ENCODE measurements around the gene SAMD4A.

SAMD4A gene

DNA sequence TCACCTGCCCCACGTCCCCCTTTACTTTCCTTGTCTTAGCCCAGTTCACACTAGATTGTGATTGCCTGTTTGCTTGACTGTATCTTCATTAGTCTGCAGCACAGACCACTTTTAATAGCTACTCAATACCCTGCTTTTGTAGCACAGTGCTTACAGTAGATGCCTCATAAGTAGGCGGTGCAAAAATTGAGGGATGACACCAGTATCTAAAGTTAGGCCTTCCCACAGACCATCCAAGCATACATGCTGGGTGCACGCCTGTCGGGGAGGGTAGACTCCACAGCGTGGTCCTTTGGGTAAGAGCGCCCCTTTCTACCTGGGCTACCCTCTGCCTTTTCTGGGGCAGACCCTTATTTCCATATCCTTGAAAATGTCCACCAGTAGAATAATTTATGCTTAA is 194.9 kb downstream of the SAMD4A start:
- H3F3A ChIP-seq (ENCODE audit: insufficient read depth): no peaks in the 10 kb centered on the region
- TF ChIP-seq, protein P1, sequence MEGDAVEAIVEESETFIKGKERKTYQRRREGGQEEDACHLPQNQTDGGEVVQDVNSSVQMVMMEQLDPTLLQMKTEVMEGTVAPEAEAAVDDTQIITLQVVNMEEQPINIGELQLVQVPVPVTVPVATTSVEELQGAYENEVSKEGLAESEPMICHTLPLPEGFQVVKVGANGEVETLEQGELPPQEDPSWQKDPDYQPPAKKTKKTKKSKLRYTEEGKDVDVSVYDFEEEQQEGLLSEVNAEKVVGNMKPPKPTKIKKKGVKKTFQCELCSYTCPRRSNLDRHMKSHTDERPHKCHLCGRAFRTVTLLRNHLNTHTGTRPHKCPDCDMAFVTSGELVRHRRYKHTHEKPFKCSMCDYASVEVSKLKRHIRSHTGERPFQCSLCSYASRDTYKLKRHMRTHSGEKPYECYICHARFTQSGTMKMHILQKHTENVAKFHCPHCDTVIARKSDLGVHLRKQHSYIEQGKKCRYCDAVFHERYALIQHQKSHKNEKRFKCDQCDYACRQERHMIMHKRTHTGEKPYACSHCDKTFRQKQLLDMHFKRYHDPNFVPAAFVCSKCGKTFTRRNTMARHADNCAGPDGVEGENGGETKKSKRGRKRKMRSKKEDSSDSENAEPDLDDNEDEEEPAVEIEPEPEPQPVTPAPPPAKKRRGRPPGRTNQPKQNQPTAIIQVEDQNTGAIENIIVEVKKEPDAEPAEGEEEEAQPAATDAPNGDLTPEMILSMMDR (IDR thresholded peaks at IDR 0.05; ENCODE audit: insufficient read depth, low read length, poor library complexity, severe bottlenecking): no peak
- TF ChIP-seq EZH2phosphoT487 (conservative IDR thresholded peaks at IDR 0.05; ENCODE audit: low read length): no peak
- H3K4me2 ChIP-seq (ENCODE audit: low read depth, low read length, poor library complexity, severe bottlenecking): no peak overlapping the region
- no peaks in the 10 kb centered on the region for H3K9me2 ChIP-seq (replicated peaks; ENCODE audit: insufficient read depth, low read length)
- no peak overlapping the region for H3K4me3 ChIP-seq (ENCODE audit: insufficient read depth, low read length, poor library complexity, severe bottlenecking)
- no peaks in the 10 kb centered on the region for H4K20me1 ChIP-seq (ENCODE audit: low read depth, low read length)
- H3K27ac ChIP-seq (ENCODE audit: low read depth, low read length): no peak overlapping the region
- H3K79me2 ChIP-seq (ENCODE audit: insufficient read depth, low read length): no peaks in the 10 kb centered on the region
- H3K27me3 ChIP-seq (ENCODE audit: low read length): no peaks in the 10 kb centered on the region
- H2AFZ ChIP-seq (ENCODE audit: low read depth, low read length, severe bottlenecking): no peak overlapping the region
- no peaks in the 10 kb centered on the region for H3K9me3 ChIP-seq (ENCODE audit: insufficient read depth, low read length)
- no peak overlapping the region for H3K9ac ChIP-seq (ENCODE audit: low read length)
- no peaks in the 10 kb centered on the region for H3K36me3 ChIP-seq (ENCODE audit: low read length)

DNA sequence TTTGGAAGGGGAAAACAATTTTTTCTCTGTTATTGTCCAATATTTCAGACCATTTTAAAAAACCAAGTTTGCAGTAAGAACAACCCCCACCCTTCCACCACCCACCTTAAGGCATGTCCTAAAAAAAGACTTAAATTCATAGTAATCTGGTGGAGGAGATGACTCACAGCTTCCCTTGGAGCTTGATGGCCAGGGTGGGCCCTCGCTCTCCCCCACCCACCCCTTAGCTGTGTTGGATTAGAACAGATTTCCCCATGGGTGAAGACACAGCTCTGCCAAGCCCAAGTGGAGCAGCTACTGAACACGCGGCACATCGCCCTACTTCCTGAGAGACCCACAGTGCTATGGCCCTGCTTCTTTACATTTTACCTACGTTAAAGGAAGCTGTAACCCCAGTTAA is 195.4 kb downstream of the SAMD4A start:
- Histone ChIP-seq H3K27ac (ENCODE audit: low read depth, low read length) (no peak overlapping the region), H3K9me3 (ENCODE audit: insufficient read depth, low read length) (no peaks in the 10 kb centered on the region), H3K79me2 (ENCODE audit: insufficient read depth, low read length) (no peaks in the 10 kb centered on the region), H2AFZ (ENCODE audit: low read depth, low read length, severe bottlenecking) (no peak overlapping the region), H3K27me3 (ENCODE audit: low read length) (no peaks in the 10 kb centered on the region), H3K4me3 (ENCODE audit: insufficient read depth, low read length, poor library complexity, severe bottlenecking) (no peak overlapping the region), H4K20me1 (ENCODE audit: low read depth, low read length) (no peaks in the 10 kb centered on the region), H3K4me2 (ENCODE audit: low read depth, low read length, poor library complexity, severe bottlenecking) (no peak overlapping the region), H3F3A (ENCODE audit: insufficient read depth) (no peaks in the 10 kb centered on the region), H3K36me3 (ENCODE audit: low read length) (no peaks in the 10 kb centered on the region), H3K9me2 (replicated peaks; ENCODE audit: insufficient read depth, low read length) (no peaks in the 10 kb centered on the region), H3K9ac (ENCODE audit: low read length) (no peak overlapping the region)
- no peak for TF ChIP-seq EZH2phosphoT487 (conservative IDR thresholded peaks at IDR 0.05; ENCODE audit: low read length)
- TF ChIP-seq, protein P1 (IDR thresholded peaks at IDR 0.05; ENCODE audit: insufficient read depth, low read length, poor library complexity, severe bottlenecking): no peak

DNA sequence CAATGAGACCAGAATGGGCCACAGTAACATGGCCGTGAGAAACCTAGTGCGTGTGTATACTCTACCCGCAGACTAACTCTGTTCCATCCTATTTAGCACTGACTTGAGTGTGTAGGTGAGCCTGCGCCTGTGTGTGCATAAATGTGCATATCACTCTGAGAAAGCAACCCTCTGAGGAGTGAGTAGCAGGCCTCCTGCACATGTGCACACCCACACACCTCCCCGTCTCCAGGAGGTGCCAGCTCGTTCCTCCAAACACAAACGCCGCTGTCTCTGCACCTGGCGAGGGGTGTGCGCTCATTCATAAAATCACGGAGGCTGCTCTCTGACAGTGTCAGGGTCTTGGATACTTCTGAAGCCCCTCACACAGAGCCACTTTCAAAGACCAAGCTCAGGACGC is 196.8 kb downstream of the SAMD4A start:
- H3K27me3 ChIP-seq (ENCODE audit: low read length): no peaks in the 10 kb centered on the region

More for the DNA sequence above, 196.8 kb downstream of the SAMD4A start:
- Histone ChIP-seq H3K4me2 (ENCODE audit: low read depth, low read length, poor library complexity, severe bottlenecking) (no peak overlapping the region), H4K20me1 (ENCODE audit: low read depth, low read length) (no peaks in the 10 kb centered on the region), H3K9ac (ENCODE audit: low read length) (no peak overlapping the region), H3K9me3 (ENCODE audit: insufficient read depth, low read length) (no peaks in the 10 kb centered on the region), H3F3A (ENCODE audit: insufficient read depth) (no peaks in the 10 kb centered on the region), H3K4me3 (ENCODE audit: insufficient read depth, low read length, poor library complexity, severe bottlenecking) (no peak overlapping the region), H2AFZ (ENCODE audit: low read depth, low read length, severe bottlenecking) (no peak overlapping the region), H3K79me2 (ENCODE audit: insufficient read depth, low read length) (no peaks in the 10 kb centered on the region), H3K9me2 (replicated peaks; ENCODE audit: insufficient read depth, low read length) (no peaks in the 10 kb centered on the region), H3K27ac (ENCODE audit: low read depth, low read length) (no peak overlapping the region), H3K36me3 (ENCODE audit: low read length) (no peaks in the 10 kb centered on the region)
- TF ChIP-seq, protein P1 (IDR thresholded peaks at IDR 0.05; ENCODE audit: insufficient read depth, low read length, poor library complexity, severe bottlenecking): no peak
- no peak for TF ChIP-seq EZH2phosphoT487 (conservative IDR thresholded peaks at IDR 0.05; ENCODE audit: low read length)

Measured in SU-DHL-6 (cell line).